Natural killer cell (primary cell): Measurements from ENCODE around the gene ZDHHC14. TPM values are rescaled to one million over a fixed set of nuclear protein-coding genes. Genes with fewer than 3 reads are reported as not detected.

Experiments used
- ATAC-seq, 3 donors: fragments of 150-1000 bp in 2 of 3; fragments of 200-7000 bp in 1 of 3; cut with Tn5 transposase; 1 replicate in 1 of 3; 2 replicates in 2 of 3; pipeline ENCODE4 v1.10.0; 2021; ENCODE audit warnings: mild to moderate bottlenecking in 2 of 3, moderate library complexity in 2 of 3
- DNase-seq, 2 donors: peaks; one replicate each; pipeline versions ENCODE4 v3.0.0 to v3.0.0-alpha.2; 2013 to 2021; ENCODE audit warnings: mixed read lengths in 1 of 2
- H3K27ac ChIP-seq: one replicate; pipeline ENCODE4 v1.5.1; 2013; ENCODE audit warnings: mild to moderate bottlenecking, low read length
- H3K27me3 ChIP-seq: one replicate; pipeline ENCODE4 v1.6.1; 2013; ENCODE audit warnings: low read length; ENCODE audit not compliant: control insufficient read depth, insufficient read depth
- H3K36me3 ChIP-seq: one replicate; pipeline ENCODE4 v1.6.1; 2013; ENCODE audit warnings: low read length; ENCODE audit not compliant: control insufficient read depth, insufficient read depth
- H3K4me1 ChIP-seq: one replicate; pipeline ENCODE4 v1.6.1; 2013; ENCODE audit warnings: low read length; ENCODE audit not compliant: control insufficient read depth, insufficient read depth
- H3K4me3 ChIP-seq: one replicate; pipeline ENCODE4 v1.5.1; 2013; ENCODE audit warnings: low read length
- H3K9me3 ChIP-seq: one replicate; pipeline ENCODE4 v1.6.1; 2013; ENCODE audit warnings: low read length; ENCODE audit not compliant: control insufficient read depth, insufficient read depth
- H3K27ac Mint-ChIP-seq, 2 donors: one replicate each; pipeline ENCODE4 v1.8.0; 2022; ENCODE audit warnings: mild to moderate bottlenecking in 2 of 2, mixed read lengths in 2 of 2, moderate library complexity in 1 of 2
- H3K27me3 Mint-ChIP-seq, 2 donors: one replicate each; pipeline ENCODE4 v1.8.0; 2022; ENCODE audit warnings: low read depth in 2 of 2, mixed read lengths in 2 of 2
- H3K36me3 Mint-ChIP-seq: one replicate; pipeline ENCODE4 v1.8.0; 2022; ENCODE audit warnings: mixed read lengths
- H3K4me1 Mint-ChIP-seq, 2 donors: one replicate each; pipeline ENCODE4 v1.8.0; 2022; ENCODE audit warnings: mixed read lengths in 2 of 2
- H3K4me3 Mint-ChIP-seq: one replicate; pipeline ENCODE4 v1.8.0; 2022; ENCODE audit warnings: mild to moderate bottlenecking, moderate library complexity, mixed read lengths
- H3K9me3 Mint-ChIP-seq, 2 donors: one replicate each; pipeline ENCODE4 v1.8.0; 2022; ENCODE audit warnings: mixed read lengths in 2 of 2
- WGBS: methylation state at CpG from one replicate; pipeline ENCODE4 v1.1.7; 2013; ENCODE audit warnings: missing lambda C conversion rate; ENCODE audit not compliant: insufficient coverage; 5-methylcytosine and 5-hydroxymethylcytosine counted together
- intact Hi-C: fragments of 100-400 bp; cut with micrococcal nuclease; formaldehyde crosslinking; loops from one replicate; pipeline ENCODE4 v1.14.2; 2022
- total RNA-seq, 4 donors: library from RNA; stranded (reverse); fragments of 120-200 nt in 1 of 4; gene quantifications; one replicate each; pipeline versions ENCODE4 v1.2.3 to v1.2.4, GENCODE V29; 2013 to 2022
- TF ChIP-seq, protein P1 (sequence below): fragments of 200-600 bp; IDR thresholded peaks from one replicate; pipeline ENCODE4 v1.8.0; 2022; ENCODE audit warnings: antibody characterized with exemption

The ZDHHC14 gene
- total RNA-seq, 3 donors from 2014 or later (not counting 1 experiment from before 2014, with no cell fraction given) = 6.7 to 11.3 (median 10.6) TPM

GRCh38 chr6:157520117-157520406, 139.1 kb downstream of the ZDHHC14 start:
- Mint-ChIP-seq H3K9me3 (no peaks in the 10 kb centered on the region), H3K27me3 (no peaks in the 10 kb centered on the region), H3K4me1 (peaks cover 36 to 38% of the 10 kb centered on the region in 2 donors), H3K4me3 (no peak overlapping the region), H3K36me3 (no peaks in the 10 kb centered on the region), H3K27ac (peak overlapping the region in 1 of 2 donors; percentile 84)
- Histone ChIP-seq H3K9me3 (no peaks in the 10 kb centered on the region), H3K27me3 (no peaks in the 10 kb centered on the region), H3K4me1 (peaks cover 12% of the 10 kb centered on the region), H3K4me3 (no peak overlapping the region), H3K27ac (no peak overlapping the region), H3K36me3 (no peaks in the 10 kb centered on the region)
- DNase-seq = no peak
- intact Hi-C loops = no loop called here
- ATAC-seq = no peak
- TF ChIP-seq, protein P1, sequence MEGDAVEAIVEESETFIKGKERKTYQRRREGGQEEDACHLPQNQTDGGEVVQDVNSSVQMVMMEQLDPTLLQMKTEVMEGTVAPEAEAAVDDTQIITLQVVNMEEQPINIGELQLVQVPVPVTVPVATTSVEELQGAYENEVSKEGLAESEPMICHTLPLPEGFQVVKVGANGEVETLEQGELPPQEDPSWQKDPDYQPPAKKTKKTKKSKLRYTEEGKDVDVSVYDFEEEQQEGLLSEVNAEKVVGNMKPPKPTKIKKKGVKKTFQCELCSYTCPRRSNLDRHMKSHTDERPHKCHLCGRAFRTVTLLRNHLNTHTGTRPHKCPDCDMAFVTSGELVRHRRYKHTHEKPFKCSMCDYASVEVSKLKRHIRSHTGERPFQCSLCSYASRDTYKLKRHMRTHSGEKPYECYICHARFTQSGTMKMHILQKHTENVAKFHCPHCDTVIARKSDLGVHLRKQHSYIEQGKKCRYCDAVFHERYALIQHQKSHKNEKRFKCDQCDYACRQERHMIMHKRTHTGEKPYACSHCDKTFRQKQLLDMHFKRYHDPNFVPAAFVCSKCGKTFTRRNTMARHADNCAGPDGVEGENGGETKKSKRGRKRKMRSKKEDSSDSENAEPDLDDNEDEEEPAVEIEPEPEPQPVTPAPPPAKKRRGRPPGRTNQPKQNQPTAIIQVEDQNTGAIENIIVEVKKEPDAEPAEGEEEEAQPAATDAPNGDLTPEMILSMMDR = no peak
- WGBS = 91% methylated on average over 2 of the region's 2 CpGs

DNA sequence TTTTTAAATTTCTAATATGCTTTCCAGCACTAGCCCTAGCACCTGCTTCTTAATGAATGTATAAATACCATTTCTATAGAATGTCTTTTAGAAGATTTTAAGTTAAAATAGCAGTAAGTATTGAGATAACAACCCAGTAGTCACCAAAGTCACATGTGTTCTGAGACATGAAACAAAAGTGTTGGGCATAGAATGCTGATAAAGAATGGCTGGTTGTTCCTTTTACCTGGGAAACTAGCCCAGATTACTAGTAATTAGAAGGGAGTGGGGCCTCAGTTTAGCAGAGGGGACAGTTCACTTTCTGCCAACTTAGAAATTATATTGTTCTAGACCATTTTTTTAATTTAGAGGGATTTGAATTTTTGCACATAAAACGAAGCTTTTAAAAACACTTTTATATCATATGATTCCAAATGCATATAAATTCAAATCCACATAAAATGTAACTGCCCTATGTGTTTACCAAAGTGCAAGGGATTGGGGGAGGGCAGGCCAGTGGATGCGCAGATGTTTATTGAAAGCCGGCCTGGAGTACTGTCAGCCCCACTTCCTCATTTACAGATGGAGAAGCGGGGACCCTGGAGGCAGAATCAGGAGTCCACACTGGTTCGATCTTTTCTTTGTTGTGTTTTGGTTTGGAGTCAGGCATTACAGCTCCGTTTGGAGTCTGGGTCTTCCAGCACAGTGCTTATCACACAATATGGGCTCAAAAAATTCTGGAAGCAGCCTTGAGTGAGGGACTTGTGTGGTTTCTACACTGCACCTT, 139.8 kb downstream of the ZDHHC14 start:
- no peak overlapping the region for H3K4me3 Mint-ChIP-seq

GRCh38 chr6:157521362-157522335, 140.7 kb downstream of the ZDHHC14 start:
- H3K27ac ChIP-seq = no peak overlapping the region
- intact Hi-C loops = no loop called here
- ATAC-seq (peak; percentile 77 to 90 (median 79)), DNase-seq (no peak)
- peaks cover 36% of the 10 kb centered on the region in 2 donors for H3K4me1 Mint-ChIP-seq
- H3K9me3 ChIP-seq = no peaks in the 10 kb centered on the region
- peak overlapping the region; percentile 74 to 84 for H3K27ac Mint-ChIP-seq
- 82% methylated on average over 9 of the region's 10 CpGs for WGBS
- H3K36me3 Mint-ChIP-seq = no peaks in the 10 kb centered on the region
- no peak overlapping the region for H3K4me3 Mint-ChIP-seq
- no peaks in the 10 kb centered on the region for H3K27me3 ChIP-seq
- H3K4me1 ChIP-seq = peaks cover 17% of the 10 kb centered on the region
- H3K9me3 Mint-ChIP-seq = no peaks in the 10 kb centered on the region
- H3K4me3 ChIP-seq = no peak overlapping the region
- no peaks in the 10 kb centered on the region for H3K36me3 ChIP-seq
- H3K27me3 Mint-ChIP-seq = no peaks in the 10 kb centered on the region
- TF ChIP-seq, protein P1 = no peak

More for the DNA sequence above, 139.8 kb downstream of the ZDHHC14 start:
- Histone ChIP-seq H3K4me3 (no peak overlapping the region), H3K9me3 (no peaks in the 10 kb centered on the region), H3K4me1 (peaks cover 10% of the 10 kb centered on the region), H3K36me3 (no peaks in the 10 kb centered on the region), H3K27ac (no peak overlapping the region), H3K27me3 (no peaks in the 10 kb centered on the region)
- H3K36me3 Mint-ChIP-seq = no peaks in the 10 kb centered on the region
- H3K27me3 Mint-ChIP-seq = no peaks in the 10 kb centered on the region
- DNase-seq (no peak), ATAC-seq (no peak)
- peak overlapping the region; percentile 74 to 84 for H3K27ac Mint-ChIP-seq
- TF ChIP-seq, protein P1 = no peak
- WGBS = 82% methylated on average over 5 of the region's 6 CpGs
- intact Hi-C loops = no loop called here
- peaks cover 33 to 34% of the 10 kb centered on the region in 2 donors for H3K4me1 Mint-ChIP-seq
- no peaks in the 10 kb centered on the region for H3K9me3 Mint-ChIP-seq
